ENCODE data around the gene HFE. TPM values are rescaled to one million over a fixed set of nuclear protein-coding genes. Genes with fewer than 3 reads are reported as not detected.

The HFE gene
- total and polyA plus RNA-seq, 10 of the 15 experiments (the other 5 are each of a cell fraction or from before 2014, with no cell fraction given): 0.52 to 5.9 (median 1.7) TPM

DNA sequence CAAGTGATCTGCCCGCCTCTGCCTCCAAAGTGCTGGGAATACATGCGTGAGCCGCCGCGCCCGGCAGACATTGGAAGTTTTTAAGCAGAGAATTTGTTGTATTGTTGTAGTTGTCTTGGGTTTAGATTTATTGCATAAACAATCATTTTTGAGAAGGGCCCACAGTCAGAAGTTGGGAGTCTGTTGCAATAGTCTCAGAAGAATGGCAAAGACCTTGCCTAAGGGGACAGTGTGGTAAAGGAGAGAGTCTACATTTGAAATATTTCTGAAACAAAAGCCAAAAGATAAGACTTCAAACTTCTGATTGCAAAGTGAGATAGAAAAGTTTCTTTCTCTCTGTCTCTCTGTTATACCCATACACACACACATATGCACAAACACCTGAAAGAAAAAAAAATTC lies 22.5 kb downstream of the HFE start:
- intact Hi-C loops (cut with micrococcal nuclease; ENCODE audit: unreplicated experiment): no loop called here
- H3K9ac ChIP-seq (ENCODE audit: control insufficient read depth, insufficient read depth, low read length): no peak overlapping the region
- H3K79me2 ChIP-seq (ENCODE audit: control insufficient read depth, insufficient read depth, low read length): no peaks in the 10 kb centered on the region; the same call in 1 of the 2 replicates
- H3K4me2 ChIP-seq (ENCODE audit: control insufficient read depth, insufficient read depth): no peak overlapping the region
- H3K27me3 ChIP-seq (replicated peaks in 1 of 2; ENCODE audit: control insufficient read depth in 2 of 2, insufficient read depth in 2 of 2, low read length in 1 of 2): no peaks in the 10 kb centered on the region
- peaks cover 2% of the 10 kb centered on the region; the same call in 2 of the 3 replicates for H3K9me3 ChIP-seq (replicated peaks; ENCODE audit: control insufficient read depth, insufficient read depth, low read length)
- POLR2A ChIA-PET: interaction anchor here (1.2 to 3.5 kb wide), 2 partner anchors 10 to 17 kb away, joined by 3 to 10 read pairs; no protein-coding TSS in a partner anchor
- H3K36me3 ChIP-seq (ENCODE audit: control insufficient read depth in 2 of 2, insufficient read depth in 2 of 2, low read length in 1 of 2): no peaks in the 10 kb centered on the region; a peak in 1 of 4 replicates
- CTCF ChIA-PET: interaction anchor here (0.6 kb wide), 1 partner anchor 1783 kb away, joined by 3 read pairs; a partner anchor contains a TSS
- DNase-seq (ENCODE audit: low read depth, low spot score) (no peak), ATAC-seq (no peak), FAIRE-seq (no peak)
- TF ChIP-seq TCF12 (IDR thresholded peaks at IDR 0.05; ENCODE audit: low read depth, low read length) (no peak), RB1 (IDR thresholded peaks at IDR 0.05; ENCODE audit: borderline replicate concordance) (no peak), CHD1 (IDR thresholded peaks at IDR 0.05; ENCODE audit: low read depth, low read length) (no peak), HDAC6 (IDR thresholded peaks at IDR 0.05; ENCODE audit: unreplicated experiment) (no peak), BCL11A (IDR thresholded peaks at IDR 0.05; ENCODE audit: low read depth, low read length) (no peak), CHD2 (IDR thresholded peaks at IDR 0.05; ENCODE audit: borderline replicate concordance, low read depth, low read length) (no peak)
- TF ChIP-seq, protein P1, sequence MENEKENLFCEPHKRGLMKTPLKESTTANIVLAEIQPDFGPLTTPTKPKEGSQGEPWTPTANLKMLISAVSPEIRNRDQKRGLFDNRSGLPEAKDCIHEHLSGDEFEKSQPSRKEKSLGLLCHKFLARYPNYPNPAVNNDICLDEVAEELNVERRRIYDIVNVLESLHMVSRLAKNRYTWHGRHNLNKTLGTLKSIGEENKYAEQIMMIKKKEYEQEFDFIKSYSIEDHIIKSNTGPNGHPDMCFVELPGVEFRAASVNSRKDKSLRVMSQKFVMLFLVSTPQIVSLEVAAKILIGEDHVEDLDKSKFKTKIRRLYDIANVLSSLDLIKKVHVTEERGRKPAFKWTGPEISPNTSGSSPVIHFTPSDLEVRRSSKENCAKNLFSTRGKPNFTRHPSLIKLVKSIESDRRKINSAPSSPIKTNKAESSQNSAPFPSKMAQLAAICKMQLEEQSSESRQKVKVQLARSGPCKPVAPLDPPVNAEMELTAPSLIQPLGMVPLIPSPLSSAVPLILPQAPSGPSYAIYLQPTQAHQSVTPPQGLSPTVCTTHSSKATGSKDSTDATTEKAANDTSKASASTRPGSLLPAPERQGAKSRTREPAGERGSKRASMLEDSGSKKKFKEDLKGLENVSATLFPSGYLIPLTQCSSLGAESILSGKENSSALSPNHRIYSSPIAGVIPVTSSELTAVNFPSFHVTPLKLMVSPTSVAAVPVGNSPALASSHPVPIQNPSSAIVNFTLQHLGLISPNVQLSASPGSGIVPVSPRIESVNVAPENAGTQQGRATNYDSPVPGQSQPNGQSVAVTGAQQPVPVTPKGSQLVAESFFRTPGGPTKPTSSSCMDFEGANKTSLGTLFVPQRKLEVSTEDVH (IDR thresholded peaks at IDR 0.05; ENCODE audit: low read depth, partially characterized antibody): no peak
- 99% methylated on average over 6 of the region's 6 CpGs for WGBS (ENCODE audit: insufficient coverage, insufficient replicate concordance, low lambda C conversion rate, missing lambda C conversion rate)
- SMC1A ChIA-PET (ENCODE audit: uncharacterized antibody, unreplicated experiment): interaction anchor here (2.1 kb wide), 1 partner anchor 47 kb away, joined by 5 read pairs; no protein-coding TSS in a partner anchor
- no peaks in the 10 kb centered on the region for H4K20me1 ChIP-seq (ENCODE audit: control insufficient read depth, insufficient read depth)
- no peak overlapping the region for H2AFZ ChIP-seq (ENCODE audit: control insufficient read depth, low read depth, low read length)
- no peaks in the 10 kb centered on the region for H3K4me1 ChIP-seq (ENCODE audit: control insufficient read depth, insufficient read depth, low read length)
- H3K27ac ChIP-seq (ENCODE audit: control insufficient read depth, insufficient read depth): no peak overlapping the region
- no peak overlapping the region for H3K4me3 ChIP-seq
- in situ Hi-C loops (cut with MboI): no loop called here
- RAD21 ChIA-PET (ENCODE audit: unreplicated experiment): interaction anchor here (0.5 kb wide), 1 partner anchor 1766 kb away, joined by 3 read pairs; no protein-coding TSS in a partner anchor
- no TSS peak for BruUV-seq (replicated peaks)

All from GM12878 (cell line).